Measurements from ENCODE around the gene MLLT11. TPM values are rescaled to one million over a fixed set of nuclear protein-coding genes. Genes with fewer than 3 reads are reported as not detected.

Gene MLLT11
- total and polyA plus RNA-seq, 10 of the 15 experiments (the other 5 are each of a cell fraction or from before 2014, with no cell fraction given): 6.2 to 27.3 (median 9.2) TPM

- TF ChIP-seq CBFB (IDR thresholded peaks at IDR 0.05; ENCODE audit: low read depth) (peak; percentile 61; the same call in 1 of the 2 replicates), SMC3 (IDR thresholded peaks at IDR 0.05; ENCODE audit: borderline replicate concordance, low read length) (peak; percentile 17; the same call in 1 of the 2 replicates), BCL11A (IDR thresholded peaks at IDR 0.05; ENCODE audit: low read depth, low read length) (no peak), MYB (IDR thresholded peaks at IDR 0.05; ENCODE audit: borderline replicate concordance, low read depth, low read length) (no peak), PML (IDR thresholded peaks at IDR 0.05; ENCODE audit: low read length) (peak; percentile 96), NBN (IDR thresholded peaks at IDR 0.05) (peak; percentile 66), POU2F2 (IDR thresholded peaks at IDR 0.05; ENCODE audit: borderline replicate concordance, low read depth, low read length) (peak; percentile 66; the same call in 1 of the 3 replicates), ZNF217 (IDR thresholded peaks at IDR 0.05) (0 out of 2 replicates have a peak, but pooled peaks have one; percentile 20), CHD2 (IDR thresholded peaks at IDR 0.05; ENCODE audit: borderline replicate concordance, low read depth, low read length) (0 out of 2 replicates have a peak, but pooled peaks have one; percentile 58), IKZF1 (conservative IDR thresholded peaks at IDR 0.05) (peak; percentile 75), DPF2 (IDR thresholded peaks at IDR 0.05) (peak; percentile 84), GABPA (IDR thresholded peaks at IDR 0.05; ENCODE audit: low read depth) (0 out of 2 replicates have a peak, but pooled peaks have one; percentile 31), TCF12 (IDR thresholded peaks at IDR 0.05; ENCODE audit: low read depth, low read length) (0 out of 2 replicates have a peak, but pooled peaks have one; percentile 4), CBX5 (IDR thresholded peaks at IDR 0.05; ENCODE audit: low read depth) (no peak), GATAD2B (conservative IDR thresholded peaks at IDR 0.05; ENCODE audit: low read depth) (peak; percentile 94), BHLHE40 (IDR thresholded peaks at IDR 0.05; ENCODE audit: borderline replicate concordance in 1 of 2, low read depth in 2 of 2, low read length in 1 of 2) (peak; percentile 19 to 63; a peak in 2 of 4 replicates), ZBTB40 (IDR thresholded peaks at IDR 0.05; ENCODE audit: borderline replicate concordance) (peak; percentile 88)
- TF ChIP-seq, protein P1, sequence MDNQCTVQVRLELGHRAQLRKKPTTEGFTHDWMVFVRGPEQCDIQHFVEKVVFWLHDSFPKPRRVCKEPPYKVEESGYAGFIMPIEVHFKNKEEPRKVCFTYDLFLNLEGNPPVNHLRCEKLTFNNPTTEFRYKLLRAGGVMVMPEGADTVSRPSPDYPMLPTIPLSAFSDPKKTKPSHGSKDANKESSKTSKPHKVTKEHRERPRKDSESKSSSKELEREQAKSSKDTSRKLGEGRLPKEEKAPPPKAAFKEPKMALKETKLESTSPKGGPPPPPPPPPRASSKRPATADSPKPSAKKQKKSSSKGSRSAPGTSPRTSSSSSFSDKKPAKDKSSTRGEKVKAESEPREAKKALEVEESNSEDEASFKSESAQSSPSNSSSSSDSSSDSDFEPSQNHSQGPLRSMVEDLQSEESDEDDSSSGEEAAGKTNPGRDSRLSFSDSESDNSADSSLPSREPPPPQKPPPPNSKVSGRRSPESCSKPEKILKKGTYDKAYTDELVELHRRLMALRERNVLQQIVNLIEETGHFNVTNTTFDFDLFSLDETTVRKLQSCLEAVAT (IDR thresholded peaks at IDR 0.05): peak; percentile 73; the same call in 1 of the 2 replicates
- TF ChIP-seq, protein P2, sequence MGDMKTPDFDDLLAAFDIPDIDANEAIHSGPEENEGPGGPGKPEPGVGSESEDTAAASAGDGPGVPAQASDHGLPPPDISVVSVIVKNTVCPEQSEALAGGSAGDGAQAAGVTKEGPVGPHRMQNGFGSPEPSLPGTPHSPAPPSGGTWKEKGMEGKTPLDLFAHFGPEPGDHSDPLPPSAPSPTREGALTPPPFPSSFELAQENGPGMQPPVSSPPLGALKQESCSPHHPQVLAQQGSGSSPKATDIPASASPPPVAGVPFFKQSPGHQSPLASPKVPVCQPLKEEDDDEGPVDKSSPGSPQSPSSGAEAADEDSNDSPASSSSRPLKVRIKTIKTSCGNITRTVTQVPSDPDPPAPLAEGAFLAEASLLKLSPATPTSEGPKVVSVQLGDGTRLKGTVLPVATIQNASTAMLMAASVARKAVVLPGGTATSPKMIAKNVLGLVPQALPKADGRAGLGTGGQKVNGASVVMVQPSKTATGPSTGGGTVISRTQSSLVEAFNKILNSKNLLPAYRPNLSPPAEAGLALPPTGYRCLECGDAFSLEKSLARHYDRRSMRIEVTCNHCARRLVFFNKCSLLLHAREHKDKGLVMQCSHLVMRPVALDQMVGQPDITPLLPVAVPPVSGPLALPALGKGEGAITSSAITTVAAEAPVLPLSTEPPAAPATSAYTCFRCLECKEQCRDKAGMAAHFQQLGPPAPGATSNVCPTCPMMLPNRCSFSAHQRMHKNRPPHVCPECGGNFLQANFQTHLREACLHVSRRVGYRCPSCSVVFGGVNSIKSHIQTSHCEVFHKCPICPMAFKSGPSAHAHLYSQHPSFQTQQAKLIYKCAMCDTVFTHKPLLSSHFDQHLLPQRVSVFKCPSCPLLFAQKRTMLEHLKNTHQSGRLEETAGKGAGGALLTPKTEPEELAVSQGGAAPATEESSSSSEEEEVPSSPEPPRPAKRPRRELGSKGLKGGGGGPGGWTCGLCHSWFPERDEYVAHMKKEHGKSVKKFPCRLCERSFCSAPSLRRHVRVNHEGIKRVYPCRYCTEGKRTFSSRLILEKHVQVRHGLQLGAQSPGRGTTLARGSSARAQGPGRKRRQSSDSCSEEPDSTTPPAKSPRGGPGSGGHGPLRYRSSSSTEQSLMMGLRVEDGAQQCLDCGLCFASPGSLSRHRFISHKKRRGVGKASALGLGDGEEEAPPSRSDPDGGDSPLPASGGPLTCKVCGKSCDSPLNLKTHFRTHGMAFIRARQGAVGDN (IDR thresholded peaks at IDR 0.05): peak; percentile 45
These were observed 839 bp upstream of the MLLT11 start, which contains the start of gene CDC42SE1 (continued) for GRCh38 chr1:151059109-151060006.

Data from GM12878 (cell line).